HCT116 (cell line): ENCODE measurements around the gene COL4A1. TPM values are rescaled to one million over a fixed set of nuclear protein-coding genes. Genes with fewer than 3 reads are reported as not detected.

ENCODE experiments used
- ATAC-seq: fragments of 200-7000 bp; cut with Tn5 transposase; 2 replicates; pipeline ENCODE4 v1.9.1; 2020; ENCODE audit warnings: mild to moderate bottlenecking, moderate library complexity
- BruUV-seq: library from RNA; stranded (reverse); fragments of 400-500 nt; replicated peaks from 2 replicates; lab custom pipeline; 2021; lab: Mats Ljungman, UMichigan
- CTCF ChIA-PET: fragments of 300-600 bp; sonication (Branson Sonifier 250); formaldehyde crosslinking; loops from one replicate; lab custom pipeline; 2021; ENCODE audit warnings: antibody characterized with exemption; lab: Charles Lee
- POLR2A ChIA-PET: fragments of 300-600, 350-600 bp; sonication (Branson Sonifier 250); formaldehyde crosslinking; loops from one replicate; lab custom pipeline; 2021; ENCODE audit warnings: antibody characterized with exemption; lab: Charles Lee
- RAD21 ChIA-PET, 2 experiments: fragments of 300-600 bp; sonication (Branson Sonifier 250); formaldehyde crosslinking; loops; one replicate each; lab custom pipeline; 2023; ENCODE audit warnings: low total read pairs in 2 of 2; ENCODE audit not compliant: uncharacterized antibody in 2 of 2, unreplicated experiment in 2 of 2, low non-redundant PET in 1 of 2; lab: Charles Lee
- DNase-seq: peaks from one replicate; pipeline ENCODE4 v3.0.0-alpha.2; 2010; ENCODE audit warnings: low read depth, low spot score
- H2AFZ ChIP-seq: fragments of 200-600 bp; shearing (Covaris generic), sonication (generic); 2 replicates; pipeline ENCODE4 v1.6.1; 2017; ENCODE audit warnings: low read depth, mixed run types, mixed read lengths, antibody characterized with exemption, low read length; ENCODE audit not compliant: poor library complexity, severe bottlenecking
- H3K27ac ChIP-seq: 2 replicates; pipeline ENCODE4 v1.5.1; 2012; ENCODE audit warnings: low read depth, low read length
- H3K27me3 ChIP-seq: fragments of 200-600 bp; sonication (generic); 2 replicates; pipeline ENCODE4 v1.6.1; 2016; ENCODE audit warnings: mixed run types, low read length, mixed read lengths; ENCODE audit not compliant: insufficient read depth
- H3K36me3 ChIP-seq, 2 experiments: fragments of 200-500 bp in 1 of 2; fragments of 200-600 bp in 1 of 2; sonication (Bioruptor generic) in 1 of 2; sonication (generic) in 1 of 2; 2 replicates each; pipeline versions ENCODE4 v1.5.1 to v1.6.1; 2014 to 2016; ENCODE audit warnings: low read length in 2 of 2, inconsistent platforms in 1 of 2, mixed read lengths in 1 of 2, mixed run types in 1 of 2; ENCODE audit not compliant: insufficient read depth in 2 of 2, control insufficient read depth in 1 of 2
- H3K4me1 ChIP-seq, 2 experiments: fragments of 200-600 bp in 1 of 2; sonication (generic) in 1 of 2; 2 replicates each; pipeline versions ENCODE4 v1.5.1 to v1.6.1; 2012 to 2017; ENCODE audit warnings: low read length in 2 of 2, inconsistent platforms in 1 of 2, mild to moderate bottlenecking in 1 of 2, mixed read lengths in 1 of 2, mixed run types in 1 of 2, moderate library complexity in 1 of 2; ENCODE audit not compliant: insufficient read depth in 2 of 2, control insufficient read depth in 1 of 2
- H3K4me2 ChIP-seq: fragments of 200-600 bp; sonication (generic); 2 replicates; pipeline ENCODE4 v1.6.1; 2017; ENCODE audit warnings: mixed run types, low read length, mixed read lengths
- H3K4me3 ChIP-seq, 2 experiments: fragments of 200-600 bp in 1 of 2; sonication (generic) in 1 of 2; replicated peaks in 1 of 2; 2 replicates each; pipeline ENCODE4 v1.5.1; 2011 to 2016; ENCODE audit warnings: low read length in 2 of 2, control low read depth in 1 of 2, low read depth in 1 of 2, mild to moderate bottlenecking in 1 of 2, mixed read lengths in 1 of 2, mixed run types in 1 of 2
- H3K79me2 ChIP-seq: fragments of 200-600 bp; sonication (generic); 2 replicates; pipeline ENCODE4 v1.6.1; 2017; ENCODE audit warnings: mild to moderate bottlenecking, mixed run types, low read length, moderate library complexity, mixed read lengths; ENCODE audit not compliant: insufficient read depth
- H3K9ac ChIP-seq: fragments of 200-600 bp; sonication (generic); 2 replicates; pipeline ENCODE4 v1.6.1; 2016; ENCODE audit warnings: low read length, mixed read lengths
- H3K9me2 ChIP-seq: fragments of 200-600 bp; sonication (generic), shearing (Covaris generic); 2 replicates; pipeline ENCODE4 v1.6.1; 2017; ENCODE audit warnings: mixed run types, mild to moderate bottlenecking, moderate library complexity; ENCODE audit not compliant: insufficient read depth
- H3K9me3 ChIP-seq, 2 experiments: fragments of 200-500 bp in 1 of 2; fragments of 200-600 bp in 1 of 2; sonication (Bioruptor generic) in 1 of 2; sonication (generic) in 1 of 2; 2 replicates each; pipeline ENCODE4 v1.6.1; 2014 to 2017; ENCODE audit warnings: low read length in 2 of 2, mixed read lengths in 2 of 2, inconsistent platforms in 1 of 2, low read depth in 1 of 2, mild to moderate bottlenecking in 1 of 2, mixed run types in 1 of 2, moderate library complexity in 1 of 2; ENCODE audit not compliant: control insufficient read depth in 1 of 2, insufficient read depth in 1 of 2
- H4K20me1 ChIP-seq: fragments of 200-600 bp; sonication (generic), shearing (Covaris generic); 2 replicates; pipeline ENCODE4 v1.6.1; 2017; ENCODE audit warnings: mixed run types, mild to moderate bottlenecking, moderate library complexity; ENCODE audit not compliant: insufficient read depth
- CBX3 ChIP-seq: IDR thresholded peaks from 2 replicates; pipeline ENCODE4 v1.6.1; 2012; ENCODE audit warnings: low read depth
- CEBPB ChIP-seq: IDR thresholded peaks from 2 replicates; pipeline ENCODE4 v1.6.1; 2012; ENCODE audit warnings: low read depth
- CTCF ChIP-seq, 3 experiments: fragments of 200-600 bp in 1 of 3; sonication (generic) in 1 of 3; IDR thresholded peaks in 2 of 3; conservative IDR thresholded peaks in 1 of 3; 2 replicates each; pipeline ENCODE4 v1.5.1; 2012 to 2017; ENCODE audit warnings: low read depth in 2 of 3, low read length in 2 of 3, antibody characterized with exemption in 1 of 3, borderline replicate concordance in 1 of 3, control low read depth in 1 of 3, mild to moderate bottlenecking in 1 of 3, mixed read lengths in 1 of 3, mixed run types in 1 of 3, moderate library complexity in 1 of 3; ENCODE audit not compliant: insufficient read depth in 1 of 3
- EGR1 ChIP-seq: IDR thresholded peaks from 2 replicates; pipeline ENCODE4 v1.6.1; 2012; ENCODE audit warnings: low read depth
- ELF1 ChIP-seq: IDR thresholded peaks from 2 replicates; pipeline ENCODE4 v1.6.1; 2012; ENCODE audit warnings: low read depth, borderline replicate concordance
- POLR2A ChIP-seq: IDR thresholded peaks from 2 replicates; pipeline ENCODE4 v1.7.0; 2011; ENCODE audit warnings: borderline replicate concordance; ENCODE audit not compliant: insufficient read depth, insufficient read length; ENCODE audit errors: extremely low read depth
- POLR2AphosphoS5 ChIP-seq: IDR thresholded peaks from 2 replicates; pipeline ENCODE4 v1.6.1; 2011; ENCODE audit warnings: mild to moderate bottlenecking, low read depth, low read length, moderate library complexity
- RAD21 ChIP-seq: IDR thresholded peaks from 2 replicates; pipeline ENCODE4 v1.6.1; 2012; ENCODE audit warnings: low read depth, mild to moderate bottlenecking
- SIN3A ChIP-seq: IDR thresholded peaks from 2 replicates; pipeline ENCODE4 v1.6.1; 2012; ENCODE audit warnings: low read depth
- YY1 ChIP-seq: IDR thresholded peaks from 2 replicates; pipeline ENCODE4 v1.6.1; 2011; ENCODE audit warnings: low read length, low read depth, moderate library complexity, mild to moderate bottlenecking; ENCODE audit not compliant: insufficient replicate concordance; ENCODE audit errors: extremely low read depth
- ZBTB33 ChIP-seq: IDR thresholded peaks from 2 replicates; pipeline ENCODE4 v1.6.1; 2011; ENCODE audit warnings: mild to moderate bottlenecking, low read length, moderate library complexity; ENCODE audit not compliant: insufficient replicate concordance; ENCODE audit errors: extremely low read depth
- ZFX ChIP-seq: fragments of 450-650 bp; IDR thresholded peaks from 2 replicates; pipeline ENCODE4 v1.6.1; 2017
- intact Hi-C: fragments of 100-400 bp; cut with micrococcal nuclease; formaldehyde crosslinking; loops from 2 replicates; pipeline ENCODE4 v1.10.0; 2022
- total RNA-seq: library from RNA; stranded (reverse); gene quantifications from one replicate; pipeline ENCODE4 v1.2.1, GENCODE V29; 2021; ENCODE audit not compliant: unreplicated experiment

The COL4A1 gene
- total RNA-seq, 1 experiment from 2014 or later, result 0.57 TPM

GRCh38 chr13:110121422-110122083, 185.4 kb downstream of the COL4A1 start:
- Histone ChIP-seq H3K9me3 (no peaks in the 10 kb centered on the region), H3K9ac (no peak overlapping the region), H3K4me2 (no peak overlapping the region), H3K36me3 (no peaks in the 10 kb centered on the region), H3K79me2 (no peaks in the 10 kb centered on the region), H3K27ac (no peak overlapping the region), H3K4me3 (no peak overlapping the region), H3K4me1 (peaks cover 2 to 7% of the 10 kb centered on the region in 2 experiments; a peak in 1 of 4 replicates), H3K27me3 (no peaks in the 10 kb centered on the region), H2AFZ (no peak overlapping the region), H3K9me2 (no peaks in the 10 kb centered on the region), H4K20me1 (no peaks in the 10 kb centered on the region)
- no peak for ATAC-seq
- RAD21 ChIA-PET, result no interaction called here
- CTCF ChIA-PET, result no interaction called here
- POLR2A ChIA-PET, result no interaction called here
- TF ChIP-seq POLR2A (no peak), POLR2AphosphoS5 (no peak), SIN3A (no peak), ZFX (no peak), EGR1 (no peak), CBX3 (no peak), CTCF (IDR thresholded peaks at IDR 0.05 in 2 of 3, conservative IDR thresholded peaks at IDR 0.05 in 1 of 3; ENCODE audit: borderline replicate concordance in 1 of 3, insufficient read depth in 1 of 3, low read depth in 2 of 3, low read length in 2 of 3) (no peak), ZBTB33 (no peak), ELF1 (no peak), CEBPB (no peak), RAD21 (no peak), YY1 (no peak)
- intact Hi-C loops, result no loop called here
- DNase-seq, result no peak
- BruUV-seq, result no TSS peak
